HG02938 (cell line): Measurements from ENCODE around the gene PUM2.
"Not testable (repeated sequence)": the region's sequence is repeated elsewhere in the genome, so short reads cannot be mapped to it uniquely, and the experiment has no call there.

ENCODE experiments used
- ATAC-seq: cut with Tn5 transposase; IDR thresholded peaks from one replicate; pipeline ENCODE4 v1.9.1; 2021; ENCODE audit warnings: mild to moderate bottlenecking, moderate library complexity; ENCODE audit not compliant: unreplicated experiment

Gene PUM2

GRCh38 chr2:20299113-20299512, 51.5 kb downstream of the PUM2 start:
- no peak for ATAC-seq

- ATAC-seq, result no peak
These were observed 56.4 kb downstream of the PUM2 start for GRCh38 chr2:20294231-20294630.

GRCh38 chr2:20292984-20293383, 57.7 kb downstream of the PUM2 start:
- ATAC-seq, result no peak

- no peak for ATAC-seq
These were observed 58.7 kb downstream of the PUM2 start for GRCh38 chr2:20291846-20292408.

- peak; percentile 77 for ATAC-seq
These were observed 59.5 kb downstream of the PUM2 start for GRCh38 chr2:20291106-20291564.

- ATAC-seq, result no peak
These were observed 61.9 kb downstream of the PUM2 start for GRCh38 chr2:20288642-20289340.

- ATAC-seq, result no peak
These were observed 67.6 kb downstream of the PUM2 start for GRCh38 chr2:20282916-20283592.

GRCh38 chr2:20281876-20282275, 68.8 kb downstream of the PUM2 start:
- ATAC-seq, result no peak

GRCh38 chr2:20273042-20273441, 77.6 kb downstream of the PUM2 start:
- ATAC-seq, result no peak

- ATAC-seq, result not testable (repeated sequence)
These were observed 82.3 kb downstream of the PUM2 start for GRCh38 chr2:20268317-20268716.

- no peak for ATAC-seq
These were observed 83.1 kb downstream of the PUM2 start for GRCh38 chr2:20267529-20267928.

GRCh38 chr2:20264629-20265028, 86.0 kb downstream of the PUM2 start:
- ATAC-seq, result no peak

- ATAC-seq, result no peak
These were observed 93.2 kb downstream of the PUM2 start for GRCh38 chr2:20257411-20257810.

- no peak for ATAC-seq
These were observed 95.9 kb downstream of the PUM2 start for GRCh38 chr2:20254731-20255130.

GRCh38 chr2:20250436-20250835, 100.2 kb downstream of the PUM2 start:
- ATAC-seq, result no peak

GRCh38 chr2:20249170-20249569, 101.5 kb downstream of the PUM2 start:
- ATAC-seq, result no peak

- ATAC-seq, result no peak
These were observed 103.6 kb downstream of the PUM2 start for GRCh38 chr2:20247084-20247483.

GRCh38 chr2:20243637-20244036, 107.0 kb downstream of the PUM2 start:
- ATAC-seq, result not testable (repeated sequence)

- no peak for ATAC-seq
These were observed 107.8 kb downstream of the PUM2 start for GRCh38 chr2:20242727-20243377.

- no peak for ATAC-seq
These were observed 108.5 kb downstream of the PUM2 start for GRCh38 chr2:20241973-20242726.

GRCh38 chr2:20240291-20240690, 110.4 kb downstream of the PUM2 start:
- not testable (repeated sequence) for ATAC-seq
